Caco-2 (cell line): ENCODE measurements around the gene EPHA4. TPM values are rescaled to one million over a fixed set of nuclear protein-coding genes. Genes with fewer than 3 reads are reported as not detected.

Source experiments
- BruUV-seq: library from RNA; stranded (reverse); fragments of 400-500 nt; replicated peaks from 2 replicates; lab custom pipeline; 2021; lab: Mats Ljungman, UMichigan
- CTCF ChIA-PET: fragments of 300-600 bp; sonication (Branson Sonifier 250); formaldehyde crosslinking; loops from one replicate; lab custom pipeline; 2022; ENCODE audit warnings: antibody characterized with exemption; lab: Charles Lee
- POLR2A ChIA-PET: fragments of 300-600 bp; sonication (Branson Sonifier 250); formaldehyde crosslinking; loops from one replicate; lab custom pipeline; 2022; ENCODE audit warnings: antibody characterized with exemption; lab: Charles Lee
- DNase-seq, 2 experiments: peaks; one replicate each; pipeline versions ENCODE4 v3.0.0 to v3.0.0-alpha.2; 2020 to 2022
- H3K27me3 ChIP-seq: replicated peaks from 2 replicates; pipeline ENCODE4 v1.6.0; 2011; ENCODE audit warnings: low read length; ENCODE audit not compliant: control insufficient read depth, insufficient read depth
- H3K36me3 ChIP-seq: 2 replicates; pipeline ENCODE4 v1.5.1; 2011; ENCODE audit warnings: low read length; ENCODE audit not compliant: control insufficient read depth, insufficient read depth
- H3K4me1 ChIP-seq: fragments of 250-450 bp; sonication (Bioruptor Pico); 2 replicates; pipeline ENCODE4 v1.5.1; 2020; ENCODE audit warnings: mild to moderate bottlenecking
- H3K4me3 ChIP-seq: 2 replicates; pipeline ENCODE4 v1.5.1; 2011; ENCODE audit warnings: low read depth, mild to moderate bottlenecking, control low read depth, low read length
- H3K9me3 ChIP-seq: fragments of 250-450 bp; sonication (Bioruptor Pico); 2 replicates; pipeline ENCODE4 v1.5.1; 2020; ENCODE audit warnings: mild to moderate bottlenecking, moderate library complexity
- H3K27ac Mint-ChIP-seq: one replicate; pipeline ENCODE4 v1.8.0; 2022; ENCODE audit warnings: mixed read lengths; ENCODE audit not compliant: unreplicated experiment
- H3K27me3 Mint-ChIP-seq: one replicate; pipeline ENCODE4 v1.8.0; 2022; ENCODE audit warnings: mixed read lengths; ENCODE audit not compliant: insufficient read depth, unreplicated experiment
- H3K36me3 Mint-ChIP-seq: one replicate; pipeline ENCODE4 v1.8.0; 2022; ENCODE audit warnings: mild to moderate bottlenecking, mixed read lengths; ENCODE audit not compliant: insufficient read depth, unreplicated experiment
- H3K4me1 Mint-ChIP-seq: one replicate; pipeline ENCODE4 v1.8.0; 2022; ENCODE audit warnings: low read depth, mixed read lengths; ENCODE audit not compliant: unreplicated experiment
- H3K4me3 Mint-ChIP-seq: one replicate; pipeline ENCODE4 v1.8.0; 2022; ENCODE audit warnings: mild to moderate bottlenecking, moderate library complexity, mixed read lengths; ENCODE audit not compliant: unreplicated experiment
- H3K9me3 Mint-ChIP-seq: one replicate; pipeline ENCODE4 v1.8.0; 2022; ENCODE audit warnings: mixed read lengths; ENCODE audit not compliant: unreplicated experiment
- intact Hi-C: fragments of 100-400 bp; cut with micrococcal nuclease; formaldehyde crosslinking; loops from one replicate; pipeline ENCODE4 v1.10.0; 2022; ENCODE audit not compliant: unreplicated experiment
- total RNA-seq: library from RNA; stranded (reverse); gene quantifications from 2 replicates; pipeline ENCODE4 v1.2.3, GENCODE V29; 2022
- TF ChIP-seq, protein P1 (sequence below), 2 experiments: fragments of 200-600 bp in 1 of 2; IDR thresholded peaks; 1 replicate in 1 of 2; 2 replicates in 1 of 2; pipeline versions ENCODE4 v1.5.1 to v1.8.0; 2011 to 2022; ENCODE audit warnings: antibody characterized with exemption in 1 of 2, control low read depth in 1 of 2, inconsistent platforms in 1 of 2, low read depth in 1 of 2, low read length in 1 of 2, mild to moderate bottlenecking in 1 of 2, moderate library complexity in 1 of 2; ENCODE audit not compliant: insufficient read depth in 1 of 2, severe bottlenecking in 1 of 2, unreplicated experiment in 1 of 2

Gene EPHA4
- total RNA-seq, 1 experiment from 2014 or later = 95.5 TPM

DNA sequence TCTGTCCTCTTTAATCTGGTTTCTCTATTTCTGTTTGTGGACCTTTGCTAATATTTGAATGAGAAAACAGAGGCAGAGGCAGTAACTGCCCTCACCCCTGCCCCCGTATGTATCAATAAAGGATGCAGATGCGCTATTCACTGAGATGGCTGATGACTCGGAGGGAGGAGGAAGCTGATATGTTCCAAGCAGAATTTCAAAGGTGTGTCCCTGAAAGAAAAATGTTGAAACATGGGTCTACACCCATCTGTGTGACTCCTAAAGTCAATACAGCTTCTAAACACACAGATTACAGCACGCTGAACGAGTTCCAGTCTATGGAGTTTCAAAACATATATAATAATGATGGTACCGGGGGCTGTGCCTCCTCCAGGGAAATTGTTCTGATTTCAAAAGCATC lies 38.8 kb downstream of the EPHA4 start:
- BruUV-seq = no TSS peak
- Mint-ChIP-seq H3K27me3 (no peaks in the 10 kb centered on the region), H3K4me1 (peaks cover 76% of the 10 kb centered on the region), H3K4me3 (peak overlapping the region; percentile 30), H3K9me3 (no peaks in the 10 kb centered on the region), H3K27ac (peak overlapping the region; percentile 55), H3K36me3 (peaks cover 44% of the 10 kb centered on the region)
- TF ChIP-seq, protein P1, sequence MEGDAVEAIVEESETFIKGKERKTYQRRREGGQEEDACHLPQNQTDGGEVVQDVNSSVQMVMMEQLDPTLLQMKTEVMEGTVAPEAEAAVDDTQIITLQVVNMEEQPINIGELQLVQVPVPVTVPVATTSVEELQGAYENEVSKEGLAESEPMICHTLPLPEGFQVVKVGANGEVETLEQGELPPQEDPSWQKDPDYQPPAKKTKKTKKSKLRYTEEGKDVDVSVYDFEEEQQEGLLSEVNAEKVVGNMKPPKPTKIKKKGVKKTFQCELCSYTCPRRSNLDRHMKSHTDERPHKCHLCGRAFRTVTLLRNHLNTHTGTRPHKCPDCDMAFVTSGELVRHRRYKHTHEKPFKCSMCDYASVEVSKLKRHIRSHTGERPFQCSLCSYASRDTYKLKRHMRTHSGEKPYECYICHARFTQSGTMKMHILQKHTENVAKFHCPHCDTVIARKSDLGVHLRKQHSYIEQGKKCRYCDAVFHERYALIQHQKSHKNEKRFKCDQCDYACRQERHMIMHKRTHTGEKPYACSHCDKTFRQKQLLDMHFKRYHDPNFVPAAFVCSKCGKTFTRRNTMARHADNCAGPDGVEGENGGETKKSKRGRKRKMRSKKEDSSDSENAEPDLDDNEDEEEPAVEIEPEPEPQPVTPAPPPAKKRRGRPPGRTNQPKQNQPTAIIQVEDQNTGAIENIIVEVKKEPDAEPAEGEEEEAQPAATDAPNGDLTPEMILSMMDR (IDR thresholded peaks at IDR 0.05; ENCODE audit: insufficient read depth in 1 of 2, low read depth in 1 of 2, low read length in 1 of 2, severe bottlenecking in 1 of 2, unreplicated experiment in 1 of 2) = no peak
- CTCF ChIA-PET = interaction anchor here (1.0 to 1.4 kb wide), 2 partner anchors 15 to 56 kb away, joined by 3 to 4 read pairs; no protein-coding TSS in a partner anchor
- DNase-seq = peak; percentile 66 to 70
- no peak overlapping the region for H3K4me3 ChIP-seq
- H3K9me3 ChIP-seq = no peaks in the 10 kb centered on the region
- intact Hi-C loops = no loop called here
- H3K27me3 ChIP-seq = no peaks in the 10 kb centered on the region
- 0 out of 2 replicates have a peak, but pooled peaks cover 2% of the 10 kb centered on the region for H3K36me3 ChIP-seq
- POLR2A ChIA-PET = no interaction called here
- H3K4me1 ChIP-seq = peaks cover 83% of the 10 kb centered on the region

DNA sequence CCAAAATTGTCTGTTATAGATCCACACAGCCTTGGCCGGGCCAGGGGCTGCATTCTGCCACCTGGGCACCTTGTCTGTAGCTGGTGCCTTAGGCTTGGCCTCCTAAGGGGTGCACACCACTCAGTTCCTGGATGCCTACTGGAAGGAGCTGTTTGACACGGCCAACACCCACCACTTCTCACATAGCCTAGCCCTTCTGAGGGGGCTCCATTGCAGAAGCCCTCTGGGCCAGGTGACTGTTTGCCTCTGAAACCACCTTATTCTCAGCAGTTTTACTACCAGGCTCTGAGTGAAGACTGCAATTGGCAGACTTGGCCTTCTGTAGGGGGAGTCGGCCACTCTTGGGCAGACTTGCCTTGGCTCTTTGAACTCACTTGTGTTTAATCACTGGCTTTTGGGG lies 39.5 kb downstream of the EPHA4 start:
- POLR2A ChIA-PET = no interaction called here

DNA sequence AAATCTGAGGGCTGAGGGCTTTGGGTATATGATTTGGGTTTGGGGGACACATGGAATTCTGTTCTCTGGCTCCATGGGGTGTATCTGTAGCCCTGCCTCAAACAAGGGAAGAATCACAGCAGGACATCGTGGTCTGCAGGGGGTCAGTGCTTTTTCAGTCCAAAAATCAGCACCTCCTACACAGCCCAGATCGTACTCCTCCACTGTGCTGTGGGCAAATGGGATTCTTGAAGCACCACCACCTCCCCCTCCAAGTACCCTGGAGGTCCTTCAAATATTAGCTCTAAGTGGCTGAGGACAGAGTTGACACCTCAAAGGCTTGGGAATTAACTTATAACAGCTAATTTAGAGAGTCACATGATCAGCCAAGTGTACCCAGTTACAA lies 41.5 kb downstream of the EPHA4 start:
- POLR2A ChIA-PET = no interaction called here
- no TSS peak for BruUV-seq
- Mint-ChIP-seq H3K4me1 (peaks cover 69% of the 10 kb centered on the region), H3K27me3 (no peaks in the 10 kb centered on the region), H3K36me3 (peaks cover 52% of the 10 kb centered on the region), H3K4me3 (no peak overlapping the region), H3K9me3 (no peaks in the 10 kb centered on the region), H3K27ac (no peak overlapping the region)
- Histone ChIP-seq H3K9me3 (no peaks in the 10 kb centered on the region), H3K36me3 (0 out of 2 replicates have a peak, but pooled peaks cover 2% of the 10 kb centered on the region), H3K4me1 (peaks cover 78% of the 10 kb centered on the region), H3K4me3 (no peak overlapping the region), H3K27me3 (no peaks in the 10 kb centered on the region)
- DNase-seq = no peak
- TF ChIP-seq, protein P1 (IDR thresholded peaks at IDR 0.05; ENCODE audit: insufficient read depth in 1 of 2, low read depth in 1 of 2, low read length in 1 of 2, severe bottlenecking in 1 of 2, unreplicated experiment in 1 of 2) = no peak
- intact Hi-C loops = no loop called here
- CTCF ChIA-PET = no interaction called here

More for the DNA sequence above, 39.5 kb downstream of the EPHA4 start:
- intact Hi-C loops = no loop called here
- no peaks in the 10 kb centered on the region for H3K27me3 Mint-ChIP-seq
- Histone ChIP-seq H3K36me3 (0 out of 2 replicates have a peak, but pooled peaks cover 2% of the 10 kb centered on the region), H3K27me3 (no peaks in the 10 kb centered on the region), H3K9me3 (no peaks in the 10 kb centered on the region), H3K4me1 (peaks cover 86% of the 10 kb centered on the region), H3K4me3 (no peak overlapping the region)
- no TSS peak for BruUV-seq
- DNase-seq = no peak
- peak overlapping the region; percentile 30 for H3K4me3 Mint-ChIP-seq
- H3K9me3 Mint-ChIP-seq = no peaks in the 10 kb centered on the region
- CTCF ChIA-PET = interaction anchor here (1.0 to 1.4 kb wide), 2 partner anchors 14 to 57 kb away, joined by 3 to 4 read pairs; no protein-coding TSS in a partner anchor
- H3K36me3 Mint-ChIP-seq = peaks cover 48% of the 10 kb centered on the region
- TF ChIP-seq, protein P1 (IDR thresholded peaks at IDR 0.05; ENCODE audit: insufficient read depth in 1 of 2, low read depth in 1 of 2, low read length in 1 of 2, severe bottlenecking in 1 of 2, unreplicated experiment in 1 of 2) = no peak
- peak overlapping the region; percentile 55 for H3K27ac Mint-ChIP-seq
- peaks cover 80% of the 10 kb centered on the region for H3K4me1 Mint-ChIP-seq
